GM12875 (cell line): ENCODE measurements around the gene VSIR.

Experiments
- H3K4me3 ChIP-seq: one replicate; pipeline ENCODE4 v1.5.1; 2011; ENCODE audit warnings: low read depth, low read length, control low read depth
- CTCF ChIP-seq: IDR thresholded peaks from 2 replicates; pipeline ENCODE4 v1.5.1; 2011; ENCODE audit warnings: low read depth, mild to moderate bottlenecking, control low read depth, inconsistent platforms, low read length, moderate library complexity, borderline replicate concordance; ENCODE audit not compliant: insufficient read depth

The VSIR gene

GRCh38 chr10:71780156-71780555 is 6.8 kb upstream of the VSIR start:
- no peak overlapping the region for H3K4me3 ChIP-seq
- no peak for TF ChIP-seq CTCF

GRCh38 chr10:71779641-71780040 is 6.3 kb upstream of the VSIR start:
- TF ChIP-seq CTCF: no peak
- H3K4me3 ChIP-seq: no peak overlapping the region

GRCh38 chr10:71778071-71778825 is 4.9 kb upstream of the VSIR start:
- no peak for TF ChIP-seq CTCF
- H3K4me3 ChIP-seq: no peak overlapping the region

- no peak overlapping the region for H3K4me3 ChIP-seq
- TF ChIP-seq CTCF: no peak
These were observed 4.1 kb upstream of the VSIR start for GRCh38 chr10:71777213-71777985.

GRCh38 chr10:71776481-71776925 is 3.2 kb upstream of the VSIR start:
- H3K4me3 ChIP-seq: no peak overlapping the region
- TF ChIP-seq CTCF: no peak

- TF ChIP-seq CTCF: no peak
- H3K4me3 ChIP-seq: no peak overlapping the region
These were observed 1.8 kb upstream of the VSIR start for GRCh38 chr10:71774916-71775702.

GRCh38 chr10:71772832-71773220 is 494 bp downstream of the VSIR start:
- H3K4me3 ChIP-seq: peak overlapping the region; percentile 75
- TF ChIP-seq CTCF: no peak
